K562 (cell line): ENCODE results near the gene KAZALD1. TPM values are rescaled to one million over a fixed set of nuclear protein-coding genes. Genes with fewer than 3 reads are reported as not detected.

Experiments used
- ATF2 ChIP-seq: sonication (generic); formaldehyde crosslinking; IDR thresholded peaks from 2 replicates; pipeline ENCODE4 v1.8.1; 2022; ENCODE audit warnings: missing genetic modification reagents
- ATF3 ChIP-seq, 2 experiments: fragments of 450-650 bp in 1 of 2; sonication (generic) in 1 of 2; formaldehyde crosslinking in 1 of 2; IDR thresholded peaks in 1 of 2; conservative IDR thresholded peaks in 1 of 2; 2 replicates each; pipeline versions ENCODE4 v1.6.1 to v1.8.1; 2016 to 2023; ENCODE audit warnings: mild to moderate bottlenecking in 2 of 2, moderate library complexity in 2 of 2, inconsistent platforms in 1 of 2, missing genetic modification reagents in 1 of 2
- CREB5 ChIP-seq: fragments of 250-450 bp; sonication (Bioruptor Pico); IDR thresholded peaks from 2 replicates; pipeline ENCODE4 v1.5.0; 2020; ENCODE audit warnings: mild to moderate bottlenecking
- EP300 ChIP-seq: IDR thresholded peaks from 2 replicates; pipeline ENCODE4 v1.6.1; 2012; ENCODE audit warnings: low read length, improper control_type of control experiment
- ETS2 ChIP-seq: IDR thresholded peaks from 2 replicates; pipeline ENCODE4 v1.6.1; 2016; ENCODE audit warnings: borderline replicate concordance, missing genetic modification characterization, mild to moderate bottlenecking, moderate library complexity, missing compliant biosample characterization; ENCODE audit not compliant: poor library complexity, severe bottlenecking
- FOSL1 ChIP-seq: fragments of 200-800 bp; sonication (Bioruptor generic); conservative IDR thresholded peaks from 2 replicates; pipeline ENCODE4 v1.6.1; 2016; ENCODE audit warnings: missing genetic modification characterization, missing compliant biosample characterization
- HDAC2 ChIP-seq: fragments of 450-650 bp; IDR thresholded peaks from 2 replicates; pipeline ENCODE4 v1.6.1; 2016; ENCODE audit warnings: mild to moderate bottlenecking
- ILK ChIP-seq: fragments of 450-650 bp; IDR thresholded peaks from 2 replicates; pipeline ENCODE4 v1.6.1; 2016; ENCODE audit warnings: missing genetic modification characterization, low read depth, mild to moderate bottlenecking, missing compliant biosample characterization, moderate library complexity, borderline replicate concordance
- JUND ChIP-seq, 2 experiments: IDR thresholded peaks; 2 replicates in 1 of 2; 3 replicates in 1 of 2; pipeline ENCODE4 v1.6.1; 2011; ENCODE audit warnings: borderline replicate concordance in 2 of 2, low read depth in 2 of 2, low read length in 2 of 2, improper control_type of control experiment in 1 of 2, missing biosample characterization in 1 of 2, missing genetic modification characterization in 1 of 2, missing genetic modification reagents in 1 of 2
- KDM1A ChIP-seq, 2 experiments: fragments of 450-650 bp; IDR thresholded peaks; 2 replicates each; pipeline ENCODE4 v1.6.1; 2016; ENCODE audit warnings: mild to moderate bottlenecking in 2 of 2
- RCOR1 ChIP-seq, 2 experiments: IDR thresholded peaks; 2 replicates each; pipeline ENCODE4 v1.6.1; 2012; ENCODE audit warnings: low read depth in 2 of 2, low read length in 2 of 2, borderline replicate concordance in 1 of 2, improper control_type of control experiment in 1 of 2
- SMARCE1 ChIP-seq: fragments of 450-650 bp; IDR thresholded peaks from 2 replicates; pipeline ENCODE4 v1.7.1; 2016; ENCODE audit warnings: mild to moderate bottlenecking
- SPI1 ChIP-seq: IDR thresholded peaks from 2 replicates; pipeline ENCODE4 v1.6.1; 2011; ENCODE audit warnings: low read depth, low read length, control low read depth, borderline replicate concordance
- SRSF3 ChIP-seq: fragments of 200-400 bp; formaldehyde crosslinking; IDR thresholded peaks from 2 replicates; pipeline ENCODE4 v1.6.1; 2016; ENCODE audit warnings: mild to moderate bottlenecking, low read length, moderate library complexity; ENCODE audit not compliant: insufficient read depth
- YBX1 ChIP-seq: fragments of 450-650 bp; IDR thresholded peaks from 2 replicates; pipeline ENCODE4 v1.7.1; 2016; ENCODE audit warnings: mild to moderate bottlenecking
- ZNF253 ChIP-seq: fragments of 250-450 bp; sonication (Bioruptor Pico); conservative IDR thresholded peaks from 2 replicates; pipeline ENCODE4 v1.6.1; 2021; ENCODE audit warnings: mild to moderate bottlenecking
- ZNF395 ChIP-seq: fragments of 200-800 bp; sonication (Bioruptor generic); IDR thresholded peaks from 2 replicates; pipeline ENCODE4 v1.6.1; 2017; ENCODE audit warnings: missing genetic modification characterization, missing compliant biosample characterization
- ZNF41 ChIP-seq: fragments of 250-450 bp; sonication (Bioruptor Pico); conservative IDR thresholded peaks from 2 replicates; pipeline ENCODE4 v1.4.0; 2020; ENCODE audit warnings: mild to moderate bottlenecking
- ZNF431 ChIP-seq: sonication (generic); formaldehyde crosslinking; IDR thresholded peaks from 2 replicates; pipeline ENCODE4 v1.8.0; 2022; ENCODE audit warnings: mild to moderate bottlenecking, missing genetic modification reagents
- ZNF512 ChIP-seq: IDR thresholded peaks from 2 replicates; pipeline ENCODE4 v1.6.1; 2016; ENCODE audit warnings: missing genetic modification characterization, missing compliant biosample characterization
- polyA plus RNA-seq, 8 experiments: library from polyadenylated mRNA; depleted of rRNA in 4 of 8; stranded (reverse) in 5 of 8; unstranded in 3 of 8; fragments of >200 nt; fragmentation: Nextera tagmentation in 2 of 8; fragmentation: Illumina TruSeq in 1 of 8; extraction: Ambion mirVana in 2 of 8; extraction: Trizol in 1 of 8; gene quantifications; 2 replicates each; pipeline versions ENCODE4 v1.2.1 to v1.2.3, GENCODE V29; 2011 to 2014; ENCODE audit warnings: inconsistent platforms in 1 of 8, missing spikeins in 1 of 8
- total RNA-seq, 7 experiments: library from RNA; depleted of rRNA in 6 of 7; stranded (reverse); fragments of >200 nt in 6 of 7; fragmentation: Illumina TruSeq in 2 of 7; extraction: Trizol in 2 of 7; gene quantifications; 2 replicates each; pipeline versions ENCODE4 v1.2.1 to v1.2.3, GENCODE V29; 2011 to 2021; ENCODE audit warnings: low replicate concordance in 1 of 7

The KAZALD1 gene
- total and polyA plus RNA-seq, 9 of the 15 experiments (the other 6 are each of a cell fraction or from before 2014, with no cell fraction given), result 0.15 to 10.0 (median 4.9) TPM

- TF ChIP-seq ZNF395 (CRISPR knock-in tag), result peak; percentile 41; the same call in 1 of the 2 replicates
- no peak for TF ChIP-seq SRSF3
- no peak for TF ChIP-seq KDM1A (IDR thresholded peaks at IDR 0.05)
- no peak for TF ChIP-seq ATF2 (CRISPR knock-in tag)
- no peak for TF ChIP-seq ILK (tag)
- TF ChIP-seq ZNF41 (CRISPR knock-in tag), result no peak
- TF ChIP-seq ATF3 (IDR thresholded peaks at IDR 0.05), result peak; percentile 58; the same call in 1 of the 2 replicates
- no peak for TF ChIP-seq ATF3 (CRISPR knock-in tag; conservative IDR thresholded peaks at IDR 0.05)
- no peak for TF ChIP-seq ZNF253
- peak; percentile 70; the same call in 1 of the 2 replicates for TF ChIP-seq SPI1
- no peak for TF ChIP-seq ETS2 (tag)
- TF ChIP-seq EP300, result no peak
- no peak for TF ChIP-seq CREB5 (CRISPR knock-in tag)
- peak; percentile 30; the same call in 1 of the 2 replicates for TF ChIP-seq JUND (IDR thresholded peaks at IDR 0.05; ENCODE audit: borderline replicate concordance, low read depth, low read length)
- TF ChIP-seq JUND (tag; IDR thresholded peaks at IDR 0.05; ENCODE audit: borderline replicate concordance, low read depth, low read length), result peak; percentile 50; the same call in 1 of the 3 replicates
- TF ChIP-seq RCOR1 (IDR thresholded peaks at IDR 0.05; ENCODE audit: borderline replicate concordance in 1 of 2, low read depth in 2 of 2, low read length in 2 of 2), result no peak
- TF ChIP-seq HDAC2, result 0 out of 2 replicates have a peak, but pooled peaks have one; percentile 12
- peak; percentile 77 for TF ChIP-seq FOSL1
- no peak for TF ChIP-seq ZNF431 (CRISPR knock-in tag)
- no peak for TF ChIP-seq YBX1
- no peak for TF ChIP-seq ZNF512 (tag)
- peak; percentile 28; the same call in 1 of the 2 replicates for TF ChIP-seq SMARCE1
Observed at GRCh38 chr10:101032637-101033224, 29.1 kb upstream of the KAZALD1 start (continued).
